ENCODE results near the gene CCDC12.

The CCDC12 gene

GRCh38 chr3:46887980-46888494, 88.5 kb downstream of the CCDC12 start:
- no peak for TF ChIP-seq CTCF (conservative IDR thresholded peaks at IDR 0.05; ENCODE audit: low read depth, low read length)
- DNase-seq (ENCODE audit: low read depth): no peak
- no peak overlapping the region for H3K4me3 ChIP-seq (ENCODE audit: low read depth, low read length)

DNA sequence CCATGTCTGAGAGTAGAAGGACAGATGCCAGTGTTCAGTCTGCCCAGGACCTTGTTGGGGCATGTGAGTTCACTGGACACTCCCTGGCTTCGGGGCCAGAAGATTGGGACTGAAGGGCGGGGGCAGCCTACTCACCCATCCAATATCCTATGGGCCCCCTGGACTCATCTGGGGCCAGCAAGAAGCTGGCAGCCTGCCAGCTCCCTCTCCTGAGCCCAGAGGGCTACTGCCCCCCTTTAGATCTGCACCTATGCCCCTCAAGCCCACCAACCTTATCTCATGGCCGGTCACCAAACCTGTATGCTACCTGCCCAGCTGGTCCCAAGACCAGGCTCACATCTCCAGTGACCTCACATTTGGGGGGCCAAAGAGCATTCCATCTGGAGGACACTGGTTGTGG, 90.9 kb downstream of the CCDC12 start:
- no peak for TF ChIP-seq CTCF (conservative IDR thresholded peaks at IDR 0.05; ENCODE audit: low read depth, low read length)
- DNase-seq (ENCODE audit: low read depth): no peak
- no peak overlapping the region for H3K4me3 ChIP-seq (ENCODE audit: low read depth, low read length)

DNA sequence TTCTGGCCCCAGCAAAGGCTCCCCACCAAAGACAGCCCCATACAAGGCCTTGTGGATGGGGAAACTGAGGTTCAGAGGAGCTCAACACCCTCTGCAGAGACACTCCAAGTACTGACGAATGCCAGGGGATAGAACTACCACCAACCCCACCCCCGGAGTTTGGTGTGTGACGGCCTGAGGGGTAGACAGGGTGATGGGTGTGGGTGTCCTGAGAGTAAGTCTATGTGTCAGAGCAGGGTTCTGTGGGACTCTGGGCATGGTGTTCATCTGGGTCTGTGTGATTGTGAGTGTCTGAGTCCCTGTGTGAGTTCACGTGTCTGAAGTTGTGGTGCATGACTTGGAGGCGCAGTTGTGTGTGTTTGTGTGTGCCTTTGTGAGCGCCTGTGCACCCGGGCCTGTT, 91.6 kb downstream of the CCDC12 start:
- TF ChIP-seq CTCF (conservative IDR thresholded peaks at IDR 0.05; ENCODE audit: low read depth, low read length): no peak
- DNase-seq (ENCODE audit: low read depth): no peak
- H3K4me3 ChIP-seq (ENCODE audit: low read depth, low read length): no peak overlapping the region

DNA sequence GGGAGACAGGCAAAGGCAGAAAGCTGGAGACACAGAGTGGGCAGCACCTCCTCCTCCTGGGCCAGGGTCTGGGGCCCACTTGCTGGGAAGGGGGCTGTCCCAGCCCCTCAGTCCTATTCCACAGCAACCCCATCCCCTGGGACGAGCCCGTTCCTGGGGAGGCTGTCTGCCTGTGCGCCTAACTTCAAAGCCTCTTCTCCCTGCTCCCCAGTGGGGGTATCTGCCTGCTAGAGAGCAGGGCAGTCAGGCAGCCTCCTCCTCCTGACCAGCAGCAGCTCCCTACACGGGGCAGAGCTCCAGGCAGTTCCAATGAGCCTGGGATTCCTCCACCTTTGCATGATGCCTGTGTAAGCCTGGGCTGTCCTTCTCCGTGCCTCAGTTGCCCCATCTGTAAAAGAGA, 92.1 kb downstream of the CCDC12 start:
- no peak overlapping the region for H3K4me3 ChIP-seq (ENCODE audit: low read depth, low read length)
- no peak for TF ChIP-seq CTCF (conservative IDR thresholded peaks at IDR 0.05; ENCODE audit: low read depth, low read length)
- no peak for DNase-seq (ENCODE audit: low read depth)

DNA sequence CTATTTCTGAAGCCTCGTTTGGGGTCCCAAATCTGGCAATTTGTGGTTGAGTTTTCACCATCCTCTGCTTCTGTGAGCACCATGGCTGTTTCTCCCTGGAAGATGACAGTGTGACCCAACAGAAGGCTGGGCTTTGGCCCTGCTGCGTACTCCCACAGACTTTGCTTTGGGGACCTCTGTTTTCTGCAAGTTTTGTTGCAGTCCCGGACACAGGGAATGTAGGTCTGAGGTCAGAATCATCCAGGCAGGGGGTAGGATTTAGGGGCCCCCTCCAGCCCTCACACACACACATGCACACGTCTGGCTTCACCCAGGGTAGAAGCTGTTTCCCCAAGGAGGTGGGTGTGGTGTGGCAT, 92.7 kb downstream of the CCDC12 start:
- no peak for TF ChIP-seq CTCF (conservative IDR thresholded peaks at IDR 0.05; ENCODE audit: low read depth, low read length)
- H3K4me3 ChIP-seq (ENCODE audit: low read depth, low read length): no peak overlapping the region
- DNase-seq (ENCODE audit: low read depth): no peak

DNA sequence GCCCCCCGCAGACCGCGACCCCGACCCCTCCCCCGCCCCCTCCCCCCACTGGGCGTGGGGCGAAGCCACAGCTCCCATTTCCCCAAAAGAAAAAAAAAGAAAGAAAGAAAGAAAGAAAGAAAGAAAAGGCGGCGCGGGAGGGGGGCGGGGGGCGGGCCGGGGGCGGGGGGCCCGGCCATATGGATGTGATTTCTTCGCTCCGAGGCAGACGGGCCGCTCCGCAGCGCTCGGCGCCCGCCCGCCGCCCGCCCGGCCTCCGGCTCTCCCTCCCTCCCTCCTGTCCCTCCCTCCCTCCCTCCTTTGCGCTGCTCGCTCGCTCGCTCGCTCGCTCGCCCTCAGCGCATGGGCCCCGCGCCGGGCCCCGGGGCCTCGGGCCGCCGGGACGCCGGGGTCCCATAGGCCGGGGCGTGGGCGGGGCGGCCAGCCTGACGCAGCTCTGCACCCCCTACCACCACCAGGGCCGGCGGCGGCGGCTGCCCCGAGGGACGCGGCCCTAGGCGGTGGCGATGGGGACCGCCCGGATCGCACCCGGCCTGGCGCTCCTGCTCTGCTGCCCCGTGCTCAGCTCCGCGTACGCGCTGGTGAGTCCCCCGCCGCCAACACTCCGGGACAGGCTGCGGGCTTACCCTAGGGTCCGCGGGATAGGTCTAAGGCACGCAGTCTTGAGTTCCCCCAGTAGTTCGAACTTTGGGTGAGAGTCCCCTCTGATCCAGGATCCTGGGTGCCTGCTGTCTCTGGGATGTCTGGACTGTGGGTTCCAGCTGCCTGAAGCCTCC, 93.3 kb downstream of the CCDC12 start:
- DNase-seq (ENCODE audit: low read depth): peak; percentile 34
- H3K4me3 ChIP-seq (ENCODE audit: low read depth, low read length): peak overlapping the region; percentile 50
- no peak for TF ChIP-seq CTCF (conservative IDR thresholded peaks at IDR 0.05; ENCODE audit: low read depth, low read length)

All from choroid plexus epithelial cell (primary cell).